HG03432 (cell line): Measurements from ENCODE around the gene IFI6.
A peak's percentile ranks its signal among the peaks of the same experiment; 100 is the strongest.
"Not testable (repeated sequence)": the region's sequence is repeated elsewhere in the genome, so short reads cannot be mapped to it uniquely, and the experiment has no call there.

Experiments used
- ATAC-seq: cut with Tn5 transposase; IDR thresholded peaks from one replicate; pipeline ENCODE4 v1.9.1; 2021; ENCODE audit warnings: mild to moderate bottlenecking, moderate library complexity; ENCODE audit not compliant: unreplicated experiment

IFI6 gene

GRCh38 chr1:27632387-27633297 lies 39.4 kb downstream of the IFI6 start:
- peak; percentile 33 for ATAC-seq

GRCh38 chr1:27630859-27631491 lies 41.0 kb downstream of the IFI6 start:
- ATAC-seq: peak; percentile 21

GRCh38 chr1:27628712-27629111 lies 43.3 kb downstream of the IFI6 start:
- ATAC-seq: no peak

GRCh38 chr1:27627733-27628132 lies 44.3 kb downstream of the IFI6 start:
- not testable (repeated sequence) for ATAC-seq

GRCh38 chr1:27627061-27627460 lies 44.9 kb downstream of the IFI6 start:
- ATAC-seq: no peak

GRCh38 chr1:27626031-27626935 lies 45.7 kb downstream of the IFI6 start:
- ATAC-seq: no peak

- peak; percentile 22 for ATAC-seq
These were observed 47.4 kb downstream of the IFI6 start for GRCh38 chr1:27624467-27625178.

GRCh38 chr1:27623327-27624212 lies 48.4 kb downstream of the IFI6 start:
- no peak for ATAC-seq

GRCh38 chr1:27622828-27623227 lies 49.2 kb downstream of the IFI6 start:
- ATAC-seq: no peak

GRCh38 chr1:27621051-27621920 lies 50.7 kb downstream of the IFI6 start:
- no peak for ATAC-seq

- not testable (repeated sequence) for ATAC-seq
These were observed 52.1 kb downstream of the IFI6 start for GRCh38 chr1:27619782-27620438.

GRCh38 chr1:27618341-27619082 lies 53.5 kb downstream of the IFI6 start:
- no peak for ATAC-seq

- no peak for ATAC-seq
These were observed 54.6 kb downstream of the IFI6 start for GRCh38 chr1:27617420-27617819.

- ATAC-seq: no peak
These were observed 55.6 kb downstream of the IFI6 start for GRCh38 chr1:27616441-27616840.
